T follicular helper cell (primary cell): ENCODE results near the gene RYK.
A peak's percentile ranks its signal among the peaks of the same experiment; 100 is the strongest.
"Not testable (repeated sequence)": the region's sequence is repeated elsewhere in the genome, so short reads cannot be mapped to it uniquely, and the experiment has no call there.

Source experiments
- DNase-seq: peaks from one replicate; pipeline ENCODE4 v3.0.0-alpha.2; 2020; ENCODE audit warnings: low read depth

RYK gene

DNA sequence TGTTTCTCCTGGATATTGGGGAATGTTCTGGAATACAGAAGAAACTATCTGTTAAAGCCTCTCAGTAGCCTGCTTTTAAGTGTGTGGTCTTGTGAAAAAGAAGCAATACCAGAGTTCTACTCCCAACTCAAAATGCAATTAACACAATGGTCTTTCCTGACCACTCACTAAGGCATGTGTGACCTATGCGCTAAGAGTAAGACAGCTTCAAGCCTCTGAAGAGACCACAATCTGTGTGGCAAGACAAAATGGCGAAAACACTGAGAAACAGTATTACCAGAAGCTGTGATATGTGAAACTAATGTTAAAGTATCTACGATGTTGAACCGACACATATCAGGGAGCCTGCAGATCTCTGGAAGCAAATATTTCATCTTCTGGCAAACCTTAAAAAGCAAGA lies 33.8 kb downstream of the RYK start:
- no peak for DNase-seq

- DNase-seq, result no peak
Observed at GRCh38 chr3:134216191-134216764, 34.4 kb downstream of the RYK start.

DNA sequence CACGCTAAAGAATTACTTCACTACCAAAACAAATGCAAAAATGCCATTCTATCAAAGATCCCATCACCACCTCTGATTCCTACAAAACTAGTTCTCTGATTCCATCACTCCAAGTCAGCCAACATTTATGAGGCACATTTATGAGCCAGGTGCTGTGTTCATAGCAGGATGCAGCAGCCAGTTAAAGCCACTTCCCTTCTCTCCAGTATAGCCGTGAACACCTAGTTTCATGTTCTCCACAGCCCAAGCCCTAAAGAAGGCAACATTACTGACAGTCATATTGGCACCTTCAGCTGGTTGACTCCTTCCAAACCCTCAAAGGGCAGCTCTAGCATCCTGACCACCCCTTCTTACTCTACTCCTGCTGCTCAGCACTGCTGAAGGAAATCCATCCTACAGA lies 36.4 kb downstream of the RYK start:
- DNase-seq, result no peak

GRCh38 chr3:134212967-134213665 lies 37.5 kb downstream of the RYK start:
- peak; percentile 73 for DNase-seq

DNA sequence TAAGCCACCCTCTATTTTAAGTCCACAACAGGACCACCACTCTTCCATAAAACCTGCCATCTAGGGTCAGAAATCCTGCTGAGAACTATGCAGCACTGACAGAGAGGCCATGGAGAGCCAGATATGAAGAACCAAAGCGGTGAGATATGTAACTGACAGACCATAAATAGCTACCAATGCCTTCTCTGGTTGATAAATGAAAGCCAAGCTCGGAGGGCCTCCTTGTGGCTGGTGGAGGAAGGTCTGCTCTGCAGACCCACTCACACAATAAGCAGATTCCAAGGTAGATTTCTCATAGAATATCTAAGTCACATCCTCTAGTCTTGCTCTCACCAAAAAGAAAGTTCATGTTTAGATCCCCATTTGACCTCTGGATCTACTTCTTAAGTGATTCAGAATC lies 38.9 kb downstream of the RYK start:
- DNase-seq, result no peak

- no peak for DNase-seq
Observed at GRCh38 chr3:134205451-134205850, 45.2 kb downstream of the RYK start.

DNA sequence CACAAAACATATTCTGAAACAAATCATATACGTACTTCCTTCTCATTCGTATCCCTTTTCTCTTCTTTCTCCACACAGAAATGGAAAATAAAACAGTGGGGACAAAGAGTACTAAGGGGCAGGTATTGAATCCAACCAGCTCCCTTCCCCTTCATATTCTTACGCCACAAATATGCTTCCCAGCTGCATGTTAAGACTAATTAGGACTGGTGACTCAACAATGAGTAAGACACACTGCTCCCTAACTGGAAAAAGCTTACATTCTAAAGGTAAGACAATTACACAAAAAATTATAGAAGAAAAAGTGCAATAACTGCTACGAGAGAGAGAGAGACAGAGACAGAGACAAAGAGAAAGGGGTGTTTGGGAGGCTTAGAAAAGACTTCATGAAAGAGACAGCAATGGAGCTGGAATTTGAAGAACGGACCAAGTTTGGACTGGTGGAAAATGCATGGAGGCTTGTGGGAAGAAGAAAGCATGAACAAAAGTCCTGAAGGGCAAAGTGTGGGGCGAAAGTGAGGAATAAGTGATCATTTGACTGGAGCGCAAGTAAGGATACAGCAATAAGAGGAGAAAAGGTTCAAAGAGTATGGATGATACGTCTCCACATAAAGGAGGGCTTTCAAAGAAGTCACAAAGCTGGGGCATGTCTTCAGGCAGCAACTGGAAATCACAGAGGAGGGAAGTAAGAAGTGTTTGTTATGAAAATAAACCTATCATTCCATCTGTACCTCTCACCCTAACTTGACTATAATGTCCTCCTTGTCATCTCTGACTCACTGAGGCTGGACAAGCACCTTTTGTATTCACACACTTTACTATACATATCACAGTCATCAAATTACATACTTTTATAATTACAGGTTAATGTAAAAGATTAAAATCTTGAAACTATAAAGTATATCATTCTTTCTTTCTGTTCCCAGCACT lies 49.2 kb downstream of the RYK start:
- no peak for DNase-seq

- not testable (repeated sequence) for DNase-seq
Observed at GRCh38 chr3:134199880-134200279, 50.8 kb downstream of the RYK start.

DNA sequence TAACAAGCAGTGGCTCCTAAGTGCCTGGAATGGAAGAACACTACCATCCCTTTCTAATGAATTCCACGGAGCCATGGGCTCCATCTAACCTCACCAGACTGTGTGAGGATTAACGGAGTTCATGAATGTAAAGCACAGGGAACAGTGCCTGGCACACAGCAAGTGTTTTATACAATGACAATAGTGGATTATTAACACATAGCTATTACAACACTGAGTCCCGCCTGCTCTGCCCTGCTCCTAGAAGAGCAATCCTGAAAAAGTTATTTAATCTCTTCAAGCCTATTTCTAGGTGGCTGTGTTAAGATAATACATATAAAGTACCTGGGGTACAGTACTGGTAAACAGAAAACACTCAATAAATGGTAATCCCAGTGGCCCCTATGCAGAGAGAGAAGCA lies 51.4 kb downstream of the RYK start:
- no peak for DNase-seq

GRCh38 chr3:134198414-134198813 lies 52.2 kb downstream of the RYK start:
- no peak for DNase-seq

- no peak for DNase-seq
Observed at GRCh38 chr3:134197681-134198261, 52.9 kb downstream of the RYK start.

GRCh38 chr3:134194247-134194646 lies 56.4 kb downstream of the RYK start:
- DNase-seq, result no peak

GRCh38 chr3:134190250-134190649 lies 60.4 kb downstream of the RYK start:
- no peak for DNase-seq

DNA sequence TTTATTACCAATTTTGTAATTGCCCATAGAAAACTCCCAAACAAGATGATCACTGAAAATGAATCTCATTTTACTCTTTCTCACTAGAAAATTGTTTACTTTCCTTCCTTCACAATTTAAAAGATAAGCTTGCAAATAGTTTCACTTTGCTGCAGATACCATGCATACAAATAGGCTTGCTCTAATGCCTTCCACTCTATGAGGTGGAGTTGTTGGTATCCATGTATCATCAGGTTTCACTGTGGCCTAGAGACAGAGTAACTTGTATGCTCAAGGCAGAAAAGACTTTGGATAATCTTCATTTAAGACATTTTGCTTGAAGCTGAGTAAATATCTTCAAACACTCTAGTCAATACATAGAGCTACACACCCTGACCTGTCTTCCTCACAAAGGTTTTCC lies 60.8 kb downstream of the RYK start:
- no peak for DNase-seq

DNA sequence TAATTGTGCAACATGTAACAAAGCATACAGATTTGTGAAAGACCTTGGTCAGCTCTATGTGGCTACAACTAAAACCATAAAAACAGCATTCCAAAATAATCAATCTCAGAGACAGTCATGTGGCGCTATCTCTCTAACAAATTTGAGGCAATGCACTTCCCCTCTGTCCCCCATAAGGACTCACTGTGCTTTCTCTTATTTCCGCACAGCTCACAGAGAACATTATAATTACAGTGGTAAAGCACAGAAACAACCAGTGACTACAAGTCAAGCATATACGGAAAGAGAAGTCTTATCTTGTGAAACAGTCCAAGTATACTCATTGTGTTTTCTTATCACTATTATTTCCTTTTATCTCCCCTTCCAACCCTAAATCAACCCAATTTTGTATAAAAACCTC lies 64.3 kb downstream of the RYK start:
- DNase-seq, result no peak

DNA sequence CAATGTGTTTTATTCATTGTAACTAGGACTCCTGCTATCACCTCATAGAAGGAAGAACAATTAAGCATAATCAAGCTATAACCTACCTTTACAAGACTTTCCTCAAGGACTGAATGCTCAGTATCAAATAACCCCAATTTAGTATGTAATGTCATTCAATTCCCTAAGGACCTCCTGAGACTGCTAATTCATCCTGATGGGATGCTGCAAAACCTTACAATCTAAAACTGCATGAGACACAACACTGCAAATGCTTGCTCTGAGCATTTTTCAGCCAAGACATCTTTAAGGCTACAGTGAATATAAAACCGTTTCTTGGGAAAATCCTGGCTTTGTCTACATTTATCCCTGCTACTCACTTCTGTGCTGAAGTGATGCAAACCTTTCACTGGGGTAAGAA lies 69.9 kb downstream of the RYK start:
- no peak for DNase-seq

- no peak for DNase-seq
Observed at GRCh38 chr3:134179508-134179907, 71.2 kb downstream of the RYK start.

DNA sequence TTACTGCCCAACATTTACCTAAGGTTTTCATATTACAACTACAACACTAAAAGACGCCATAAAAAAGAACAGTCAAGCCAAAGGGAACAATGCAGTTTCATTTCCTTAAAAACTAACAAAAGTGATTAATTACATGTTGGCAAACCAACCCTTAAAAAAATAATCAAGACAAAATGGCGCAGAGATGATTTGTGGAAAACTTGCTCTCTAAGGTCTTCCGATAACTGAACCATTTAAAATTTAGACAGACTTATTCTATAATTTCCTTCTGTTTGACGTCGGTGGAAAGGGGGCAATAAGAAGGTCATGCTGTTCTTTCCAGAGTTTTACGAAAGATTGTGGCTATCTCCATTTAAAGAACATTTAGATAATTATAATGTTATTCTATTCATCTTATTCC lies 87.6 kb downstream of the RYK start:
- no peak for DNase-seq

- no peak for DNase-seq
Observed at GRCh38 chr3:134161898-134162615, 88.6 kb downstream of the RYK start.

GRCh38 chr3:134155446-134155845 lies 95.2 kb downstream of the RYK start:
- DNase-seq, result no peak

DNA sequence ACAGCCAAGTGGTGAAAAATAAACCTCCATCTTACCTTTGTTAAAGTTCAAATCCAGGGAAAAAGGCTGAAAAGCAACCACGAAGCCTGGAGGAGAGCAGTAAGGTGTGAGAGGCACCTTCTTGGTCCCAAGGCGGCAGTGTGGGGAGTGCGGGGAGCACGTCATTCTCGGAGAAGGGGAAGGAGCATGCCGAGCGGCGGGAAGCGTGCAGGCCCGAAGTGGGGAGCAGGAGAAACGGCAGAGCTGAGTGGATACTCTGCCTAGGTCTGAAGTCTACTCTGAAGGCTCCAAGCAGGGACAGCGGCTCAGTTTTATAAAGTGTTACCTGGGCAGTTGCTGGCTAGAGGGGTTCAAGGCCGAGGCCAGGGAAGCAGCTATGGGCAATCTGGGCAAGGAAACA lies 96.9 kb downstream of the RYK start:
- DNase-seq, result no peak

GRCh38 chr3:134150476-134150875 lies 100.2 kb downstream of the RYK start:
- no peak for DNase-seq
